ENCODE data around the gene DIP2A. TPM values are rescaled to one million over a fixed set of nuclear protein-coding genes. Genes with fewer than 3 reads are reported as not detected.

DIP2A gene
- total and polyA plus RNA-seq, 2 of the 8 experiments (the other 6 are each of a cell fraction or from before 2014, with no cell fraction given) = 16.0 to 27.1 TPM

- no peak overlapping the region for H2BK15ac ChIP-seq (ENCODE audit: low read length)
- H4K5ac ChIP-seq (ENCODE audit: insufficient read length, low read depth, low read length) = no peak overlapping the region
- H4K8ac ChIP-seq (ENCODE audit: extremely low read depth, insufficient read depth, low read length) = no peak overlapping the region
- H3K9ac ChIP-seq (replicated peaks in 1 of 4; ENCODE audit: extremely low read depth in 1 of 4, low read depth in 3 of 4, low read length in 3 of 4) = no peak overlapping the region
- POLR2A ChIA-PET (ENCODE audit: partially characterized antibody) = no interaction called here
- H3K36me3 ChIP-seq (ENCODE audit: control insufficient read depth in 2 of 4, insufficient read depth in 4 of 4, low read length in 3 of 4) = peaks cover 0 to 20% (median 8%) of the 10 kb centered on the region in 4 experiments; a peak in 6 of 8 replicates
- H3K56ac ChIP-seq (replicated peaks; ENCODE audit: insufficient read length, low read depth, low read length) = no peak overlapping the region
- no peak overlapping the region for H2BK12ac ChIP-seq (ENCODE audit: low read depth, low read length)
- no peak overlapping the region for H2BK20ac ChIP-seq (ENCODE audit: low read length)
- H2AFZ ChIP-seq (ENCODE audit: low read length) = no peak overlapping the region
- TF ChIP-seq CHD2 (IDR thresholded peaks at IDR 0.05; ENCODE audit: low read length) (no peak), CEBPB (IDR thresholded peaks at IDR 0.05; ENCODE audit: low read depth, low read length) (no peak), ATF2 (IDR thresholded peaks at IDR 0.05; ENCODE audit: low read length) (no peak), ZNF274 (IDR thresholded peaks at IDR 0.05; ENCODE audit: borderline replicate concordance, extremely low read depth, low read length) (no peak), CTBP2 (IDR thresholded peaks at IDR 0.05; ENCODE audit: borderline replicate concordance, insufficient read depth, insufficient read length, low read length) (no peak), RFX5 (IDR thresholded peaks at IDR 0.05; ENCODE audit: borderline replicate concordance, low read depth, low read length) (no peak), USF2 (IDR thresholded peaks at IDR 0.05; ENCODE audit: low read length) (no peak), HDAC2 (IDR thresholded peaks at IDR 0.05; ENCODE audit: borderline replicate concordance in 1 of 2, low read depth in 2 of 2, low read length in 2 of 2) (no peak)
- no peaks in the 10 kb centered on the region for H3K27me3 ChIP-seq (replicated peaks in 1 of 4; ENCODE audit: control insufficient read depth in 3 of 4, extremely low read depth in 1 of 4, insufficient read depth in 3 of 4, low read length in 3 of 4)
- H3K79me1 ChIP-seq (ENCODE audit: low read depth, low read length) = no peaks in the 10 kb centered on the region
- H3K9me3 ChIP-seq (ENCODE audit: insufficient read depth in 2 of 2, low read depth in 1 of 2, low read length in 1 of 2) = no peaks in the 10 kb centered on the region
- no peak overlapping the region for H3K27ac ChIP-seq (ENCODE audit: low read depth, low read length)
- no peak overlapping the region for H3K4me2 ChIP-seq (ENCODE audit: insufficient read depth in 1 of 2, low read depth in 2 of 2, low read length in 2 of 2)
- H3K4ac ChIP-seq (replicated peaks; ENCODE audit: insufficient read length, low read depth, low read length) = no peak overlapping the region
- H4K20me1 ChIP-seq (replicated peaks in 1 of 2; ENCODE audit: control insufficient read depth in 1 of 2, insufficient read depth in 2 of 2, low read length in 2 of 2) = peaks cover 0 to 4% of the 10 kb centered on the region in 2 experiments
- no peak overlapping the region for H4K91ac ChIP-seq (replicated peaks; ENCODE audit: insufficient read length, low read length)
- no peak overlapping the region for H3K18ac ChIP-seq (ENCODE audit: extremely low read depth, low read length)
- H2BK5ac ChIP-seq (ENCODE audit: low read depth, low read length) = no peak overlapping the region
- H3K4me3 ChIP-seq (ENCODE audit: extremely low read depth in 1 of 4, insufficient read depth in 2 of 4, low read depth in 3 of 4, low read length in 4 of 4) = no peak overlapping the region
- CTCF ChIA-PET (ENCODE audit: partially characterized antibody) = interaction anchor here (0.6 to 2.7 kb wide), 5 partner anchors 10 to 84 kb away, joined by 3 to 9 read pairs (median 5); partner anchors contain the start of gene PRMT2
- 89% methylated on average over 5 of the region's 5 CpGs; no CpG with 5 or more reads in 1 of the 2 experiments for WGBS, 2 experiments (ENCODE audit: extremely low coverage in 1 of 2, insufficient coverage in 1 of 2, insufficient read length in 1 of 2, insufficient replicate concordance in 2 of 2, low coverage in 1 of 2, low lambda C conversion rate in 2 of 2, missing lambda C conversion rate in 1 of 2)
- H3K4me1 ChIP-seq (replicated peaks in 1 of 4; ENCODE audit: control insufficient read depth in 3 of 4, insufficient read depth in 4 of 4, low read length in 3 of 4) = no peaks in the 10 kb centered on the region
- H2BK120ac ChIP-seq (replicated peaks; ENCODE audit: low read depth, low read length) = no peak overlapping the region
- no peak overlapping the region for H2AK5ac ChIP-seq (ENCODE audit: low read depth, low read length)
- FAIRE-seq (no peak), DNase-seq (ENCODE audit: low read depth in 1 of 2, low spot score in 2 of 2) (no peak)
- H3K23me2 ChIP-seq (ENCODE audit: low read depth, low read length) = no peaks in the 10 kb centered on the region; the same call in 1 of the 2 replicates
- H3K79me2 ChIP-seq (ENCODE audit: control insufficient read depth in 1 of 2, insufficient read depth in 2 of 2, low read length in 2 of 2) = no peaks in the 10 kb centered on the region
- H3K23ac ChIP-seq (ENCODE audit: insufficient read length) = no peak overlapping the region
- H3K14ac ChIP-seq (ENCODE audit: insufficient read length) = no peak overlapping the region
Observed at GRCh38 chr21:46552274-46552673, 93.6 kb downstream of the DIP2A start.
